ENCODE measurements around the gene ITFG1.

GRCh38 chr16:47196457-47196856, 264.4 kb downstream of the ITFG1 start:
- TF ChIP-seq CTCF (conservative IDR thresholded peaks at IDR 0.05 in 1 of 2, IDR thresholded peaks at IDR 0.05 in 1 of 2; ENCODE audit: extremely low read depth in 1 of 2, insufficient read depth in 1 of 2, low read depth in 1 of 2, low read length in 2 of 2) (no peak), EZH2 (IDR thresholded peaks at IDR 0.05; ENCODE audit: borderline replicate concordance, low read length) (no peak)
